SK-N-MC (cell line): Measurements from ENCODE around the gene IGSF9B.

ENCODE experiments used
- EZH2 ChIP-seq: fragments of 200-600 bp; sonication (generic); IDR thresholded peaks from one replicate; pipeline ENCODE4 v1.6.1; 2017; ENCODE audit warnings: antibody characterized with exemption
- FOXP2 ChIP-seq: optimal IDR thresholded peaks from 2 replicates; pipeline ENCODE3; 2011; ENCODE audit warnings: mild to moderate bottlenecking, moderate library complexity; ENCODE audit not compliant: insufficient read depth; ENCODE audit errors: extremely low read length, control extremely low read depth
- POLR2AphosphoS5 ChIP-seq: IDR thresholded peaks from 2 replicates; pipeline ENCODE4 v1.6.1; 2012; ENCODE audit warnings: mild to moderate bottlenecking, low read depth, low read length, borderline replicate concordance

DNA sequence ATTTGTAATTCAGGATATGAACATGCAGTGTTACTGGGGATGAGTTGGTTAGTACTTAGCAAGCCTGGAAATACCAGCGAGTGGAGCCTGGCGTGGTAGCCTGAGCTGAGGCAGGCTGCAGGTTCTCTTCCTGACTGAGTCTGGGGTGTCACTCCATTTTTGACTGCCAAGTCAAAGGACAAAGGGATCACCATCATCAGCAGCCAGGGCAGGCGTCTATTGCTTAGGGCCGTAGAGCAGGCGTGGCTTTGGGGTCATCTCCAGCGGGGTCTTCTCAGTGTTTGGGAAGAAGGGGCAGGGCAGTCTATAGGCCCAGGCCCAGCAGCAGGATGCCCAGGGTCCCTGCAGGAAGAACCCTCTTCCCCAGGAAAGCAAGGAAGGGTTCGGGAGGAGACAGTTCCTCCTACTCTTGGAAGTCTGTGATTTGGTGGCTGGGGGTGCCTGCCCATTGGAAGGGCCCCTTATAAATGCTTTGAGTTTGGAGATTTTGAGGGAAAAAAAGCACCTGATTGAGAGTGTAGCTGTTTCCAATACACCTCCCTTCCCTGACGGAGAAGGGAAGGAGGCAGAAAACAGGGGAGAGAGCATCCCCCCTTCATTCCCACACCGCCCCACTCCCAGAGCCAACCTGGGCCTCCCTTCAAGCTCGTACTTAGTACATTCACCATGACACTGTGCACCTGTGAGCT lies 60.0 kb downstream of the IGSF9B start:
- no peak for TF ChIP-seq POLR2AphosphoS5
- TF ChIP-seq EZH2, result no peak
- no peak for TF ChIP-seq FOXP2
